ENCODE results near the gene ZNF414.
"Not testable (repeated sequence)": the region's sequence is repeated elsewhere in the genome, so short reads cannot be mapped to it uniquely, and the experiment has no call there.

The ZNF414 gene

DNA sequence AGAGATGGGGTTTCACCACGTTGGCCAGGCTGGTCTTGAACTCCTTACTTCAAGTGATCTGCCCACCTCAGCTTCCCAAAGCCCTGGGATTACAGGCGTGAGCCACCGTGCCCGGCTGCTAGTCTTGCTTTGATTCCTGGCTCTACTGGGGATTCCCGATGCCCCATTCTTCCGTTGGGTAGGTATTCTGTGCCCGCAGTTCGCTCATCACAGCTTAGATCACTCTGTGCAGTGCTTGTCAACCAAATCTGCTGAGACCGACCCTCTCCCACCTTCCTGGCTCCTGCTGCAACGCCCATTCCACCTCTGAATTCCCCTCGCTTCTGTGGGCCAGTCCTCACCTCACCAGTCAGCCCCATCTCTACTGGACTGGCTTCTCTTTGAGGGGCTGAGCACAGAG is 4.6 kb upstream of the ZNF414 start:
- DNase-seq (ENCODE audit: low spot score) (no peak), FAIRE-seq (no peak)

GRCh38 chr19:8517551-8518442 is 3.8 kb upstream of the ZNF414 start:
- no peak for DNase-seq (ENCODE audit: low spot score)
- FAIRE-seq, result no peak

DNA sequence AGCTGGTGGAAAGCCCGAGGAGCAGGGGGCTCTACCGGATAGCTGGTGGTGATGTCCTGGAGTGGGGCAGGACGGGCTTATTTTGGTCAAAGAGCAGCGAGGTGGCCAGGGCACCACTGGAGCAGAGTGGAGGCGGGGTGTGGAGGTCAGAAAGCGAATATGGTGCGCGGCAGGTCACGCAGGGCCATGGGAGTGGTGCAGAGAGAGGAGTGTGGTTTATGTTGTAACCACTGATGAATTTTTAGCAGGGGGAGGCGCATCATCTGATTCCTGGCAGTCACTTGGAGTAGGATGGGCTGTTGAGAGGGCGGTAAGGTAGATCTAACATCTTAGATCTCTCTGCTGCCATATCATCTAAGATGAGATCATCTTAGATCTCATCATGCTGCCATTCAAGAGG is 1.4 kb upstream of the ZNF414 start:
- DNase-seq (ENCODE audit: low spot score) (no peak), FAIRE-seq (no peak)

GRCh38 chr19:8514505-8515009 is 590 bp upstream of the ZNF414 start:
- not testable (repeated sequence) for FAIRE-seq; DNase-seq (ENCODE audit: low spot score)

DNA sequence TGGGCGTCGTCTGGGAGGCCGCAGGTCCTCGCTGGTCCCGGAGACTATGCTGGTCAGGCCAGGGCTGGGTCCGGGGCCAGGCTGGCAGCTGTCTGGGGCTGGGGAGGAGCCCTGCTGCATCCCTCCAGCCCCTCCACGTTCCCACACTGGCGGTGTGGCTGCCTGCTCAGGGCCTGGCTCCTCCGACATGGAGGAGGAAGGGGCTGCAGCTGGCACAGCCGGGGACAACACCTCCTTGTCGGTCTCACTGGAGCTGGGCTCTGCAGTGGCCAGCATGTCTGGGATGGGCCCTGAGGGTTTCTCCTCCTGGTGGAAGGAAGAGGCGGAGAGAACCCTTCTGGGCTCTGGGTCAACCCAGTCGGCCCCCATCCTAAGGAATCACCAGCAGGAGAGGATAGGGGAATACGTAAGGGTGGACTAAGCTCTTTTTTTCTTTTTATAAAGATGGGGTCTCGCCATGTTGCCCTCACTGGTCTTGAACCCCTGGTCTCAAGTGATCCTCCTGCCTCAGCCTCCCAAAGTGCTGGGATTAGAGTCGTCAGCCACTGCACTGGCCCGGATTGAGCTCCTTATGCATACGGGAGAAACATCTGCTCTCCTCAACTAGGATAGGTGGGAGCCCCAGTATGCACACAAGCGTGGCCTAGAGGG is 806 bp downstream of the ZNF414 start:
- FAIRE-seq, result no peak
- DNase-seq (ENCODE audit: low spot score), result no peak

DNA sequence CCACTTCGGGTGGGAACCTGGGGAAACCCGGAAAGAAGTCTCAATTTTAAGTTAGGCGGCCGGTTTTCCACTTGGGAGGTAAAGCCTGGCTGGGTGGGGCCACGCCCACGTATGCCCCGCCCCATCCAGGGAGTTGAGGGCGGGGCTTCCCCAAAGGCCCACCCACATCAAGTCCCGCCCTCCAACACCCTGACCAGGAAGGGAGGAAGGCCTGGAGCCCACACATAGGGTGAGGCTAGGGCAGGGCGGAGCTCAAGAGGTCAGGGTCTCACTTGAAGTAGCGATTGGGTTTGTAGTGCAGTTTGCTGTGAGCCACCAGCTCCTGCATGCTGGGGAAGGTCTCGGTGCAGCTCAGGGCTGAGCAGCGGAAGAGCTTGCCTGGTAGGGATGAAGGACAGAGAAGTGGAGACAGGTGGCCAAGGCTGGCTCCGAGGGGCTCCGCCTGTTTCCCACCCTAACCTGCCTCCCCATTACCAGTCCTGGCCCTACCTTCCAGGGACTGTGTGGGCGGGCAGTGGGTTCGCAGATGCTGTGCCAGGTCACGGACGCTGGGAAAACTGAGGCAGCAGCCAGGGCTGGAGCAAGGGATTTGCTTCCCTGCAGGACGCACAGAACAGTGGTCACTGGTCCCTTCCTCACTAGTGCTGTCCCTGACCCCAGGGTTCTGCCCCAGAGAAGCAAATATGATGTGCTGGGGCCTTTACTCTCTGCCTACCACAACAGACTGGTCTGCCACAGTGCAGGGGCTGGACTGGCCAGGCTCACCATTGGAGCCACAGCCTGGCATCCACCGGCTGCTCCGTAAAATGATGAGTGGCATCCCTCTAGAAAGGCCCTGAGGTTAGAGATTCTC is 1.6 kb downstream of the ZNF414 start:
- DNase-seq (ENCODE audit: low spot score) (no peak), FAIRE-seq (no peak)

DNA sequence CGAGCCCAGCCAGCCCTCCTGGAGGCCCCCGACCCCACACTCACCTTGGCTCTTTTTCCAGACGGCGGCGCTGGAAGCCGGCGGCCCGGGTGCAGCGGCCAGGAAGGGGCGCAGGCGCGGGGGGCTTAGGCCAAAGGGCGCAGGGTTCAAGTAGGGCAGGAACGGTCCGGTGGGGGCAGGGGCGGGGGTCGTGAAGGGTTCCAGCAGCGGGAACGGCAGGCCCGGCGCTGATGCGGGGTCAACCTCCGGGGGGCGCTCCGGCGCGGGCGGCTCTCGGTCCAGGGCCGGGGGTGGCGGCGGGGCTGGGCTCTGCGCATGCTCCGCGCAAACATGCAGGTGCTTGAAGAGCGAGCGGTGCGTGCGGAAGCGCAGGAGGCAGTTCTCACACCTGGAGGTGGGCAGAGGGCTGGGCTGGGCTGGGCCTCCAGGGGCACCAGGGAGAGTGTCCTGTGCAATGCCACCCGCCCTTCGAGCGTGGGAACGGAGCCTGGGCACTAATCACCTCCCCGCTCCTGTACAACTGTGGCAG is 2.3 kb downstream of the ZNF414 start:
- FAIRE-seq, result no peak

GRCh38 chr19:8510589-8511115 is 3.3 kb downstream of the ZNF414 start:
- no peak for DNase-seq (ENCODE audit: low spot score)
- FAIRE-seq, result no peak

More for the DNA sequence above, 2.3 kb downstream of the ZNF414 start:
- no peak for DNase-seq (ENCODE audit: low spot score)

- DNase-seq (ENCODE audit: low spot score), result no peak
Observed at GRCh38 chr19:8506402-8506957, 7.5 kb downstream of the ZNF414 start.

DNA sequence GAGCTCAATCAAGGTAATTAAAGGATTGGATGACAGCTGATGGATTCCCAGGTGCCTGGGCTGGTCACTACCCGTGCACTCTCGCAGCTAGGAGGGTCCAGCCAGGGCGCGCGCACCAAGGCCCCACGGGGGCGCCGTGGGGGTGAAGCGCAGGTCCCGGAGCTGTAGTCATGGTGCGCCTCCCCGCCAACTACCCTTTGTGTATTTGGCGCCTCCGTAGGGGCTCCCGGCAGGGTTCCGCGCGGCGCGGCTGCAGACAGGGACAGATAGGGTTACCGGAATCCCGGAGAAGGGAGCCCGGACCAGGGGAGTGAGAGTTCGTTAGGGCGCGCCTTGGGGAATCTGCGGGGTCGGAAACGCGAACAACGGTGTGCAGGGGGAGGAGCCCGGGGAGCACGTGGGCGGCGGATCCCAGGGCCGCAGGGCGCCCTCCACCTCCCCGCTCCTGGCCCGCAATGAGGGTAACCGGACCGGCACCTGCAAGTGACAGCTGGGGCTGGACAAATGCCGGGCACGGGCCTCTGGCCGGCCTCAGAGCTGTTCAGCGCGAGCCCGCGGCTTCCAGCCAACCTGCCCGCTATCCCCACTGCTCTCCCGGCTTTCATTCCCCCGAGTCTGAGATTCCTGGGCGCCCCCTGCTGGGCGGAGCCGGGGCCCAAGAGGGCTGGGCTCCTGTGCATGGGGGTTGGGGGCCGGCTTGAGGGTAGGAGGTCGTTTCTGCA is 8.1 kb downstream of the ZNF414 start:
- no peak for FAIRE-seq
- peak; percentile 39 for DNase-seq (ENCODE audit: low spot score)

More at GRCh38 chr19:8506402-8506957, 7.5 kb downstream of the ZNF414 start:
- no peak for FAIRE-seq

DNA sequence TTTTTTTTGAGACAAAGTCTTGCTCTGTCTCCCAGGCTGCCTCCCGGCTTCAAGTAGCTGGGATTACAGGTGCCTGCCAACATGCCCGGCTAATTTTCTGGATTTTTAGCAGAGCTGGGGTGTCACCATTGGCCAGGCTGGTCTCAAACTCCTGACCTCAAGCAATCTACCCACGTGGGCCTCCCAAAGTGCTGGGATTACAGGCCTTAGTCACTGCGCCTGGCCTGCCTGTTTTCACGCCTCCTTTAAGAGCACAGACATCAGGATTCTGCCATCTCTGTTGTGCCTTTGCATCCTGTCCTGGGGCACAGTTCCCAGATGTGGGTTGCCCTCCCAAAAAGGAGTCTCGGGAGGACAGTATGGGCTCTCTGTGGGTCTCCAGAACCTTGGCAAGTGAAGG is 9.0 kb downstream of the ZNF414 start:
- FAIRE-seq, result no peak
- no peak for DNase-seq (ENCODE audit: low spot score)

GRCh38 chr19:8504171-8504570 is 9.8 kb downstream of the ZNF414 start:
- no peak for FAIRE-seq
- DNase-seq (ENCODE audit: low spot score), result no peak

GRCh38 chr19:8503510-8503909 is 10.5 kb downstream of the ZNF414 start:
- FAIRE-seq, result no peak

DNA sequence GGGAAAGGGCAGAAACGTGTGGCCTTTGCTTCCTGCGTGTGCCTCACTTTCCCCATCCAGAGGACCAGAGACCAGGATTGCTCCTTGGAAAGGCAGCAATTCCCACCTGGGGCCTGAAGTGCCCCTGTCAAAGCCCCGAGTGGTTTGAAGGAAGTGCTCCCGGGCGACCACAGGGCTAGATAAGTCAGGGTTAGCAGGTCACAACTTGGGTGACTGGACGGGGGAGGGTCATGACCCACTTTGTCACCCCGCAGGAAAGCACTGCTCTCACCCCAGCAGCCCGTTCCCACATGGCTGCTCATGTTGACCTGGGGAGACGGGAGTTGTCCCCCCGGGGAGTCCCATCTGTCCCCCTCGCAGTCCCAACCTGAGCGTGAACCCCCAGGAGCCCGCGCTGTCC is 12.0 kb downstream of the ZNF414 start:
- no peak for DNase-seq (ENCODE audit: low spot score)
- FAIRE-seq, result no peak

More at GRCh38 chr19:8503510-8503909, 10.5 kb downstream of the ZNF414 start:
- DNase-seq (ENCODE audit: low spot score), result no peak

- FAIRE-seq (no peak), DNase-seq (ENCODE audit: low spot score) (no peak)
Observed at GRCh38 chr19:8501516-8501915, 12.5 kb downstream of the ZNF414 start.

GRCh38 chr19:8500158-8500557 is 13.8 kb downstream of the ZNF414 start:
- FAIRE-seq (no peak), DNase-seq (ENCODE audit: low spot score) (no peak)

DNA sequence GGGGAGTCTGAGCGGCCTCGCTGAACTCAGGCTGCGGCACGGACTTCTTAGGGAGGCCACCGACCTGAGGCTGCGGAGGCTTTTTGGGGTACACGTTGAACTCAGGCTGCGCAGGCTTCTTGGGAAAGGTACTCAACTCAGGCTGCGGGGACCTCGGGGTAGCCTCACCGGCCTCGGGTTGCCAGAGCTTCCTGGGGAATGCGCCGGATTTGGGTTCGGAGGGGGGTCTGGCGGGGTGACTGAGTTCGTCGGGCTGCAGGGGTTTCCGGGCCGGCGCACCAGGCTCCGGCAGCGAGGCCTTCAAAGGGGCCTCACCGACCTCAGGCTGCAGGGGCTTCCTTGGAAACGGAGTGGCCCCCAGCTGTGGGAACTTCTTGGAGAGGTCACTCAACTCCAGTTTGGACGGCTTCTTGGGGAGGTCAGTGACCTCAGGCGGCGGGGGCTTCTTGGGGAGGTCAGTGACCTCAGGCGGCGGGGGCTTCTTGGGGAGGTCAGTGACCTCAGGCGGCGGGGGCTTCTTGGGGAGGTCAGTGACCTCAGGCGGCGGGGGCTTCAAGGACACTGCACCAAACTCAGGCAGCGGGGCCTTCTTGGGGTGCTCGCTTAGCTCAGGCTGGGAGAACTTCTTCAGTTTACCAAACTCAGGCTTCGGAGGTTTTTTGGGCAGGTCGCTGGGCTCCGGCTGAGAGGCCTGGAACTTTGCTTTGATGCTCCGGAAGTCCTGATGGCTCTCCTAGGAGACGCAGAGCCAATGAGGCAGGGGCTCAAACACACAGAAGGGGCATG is 14.7 kb downstream of the ZNF414 start:
- FAIRE-seq, result no peak

DNA sequence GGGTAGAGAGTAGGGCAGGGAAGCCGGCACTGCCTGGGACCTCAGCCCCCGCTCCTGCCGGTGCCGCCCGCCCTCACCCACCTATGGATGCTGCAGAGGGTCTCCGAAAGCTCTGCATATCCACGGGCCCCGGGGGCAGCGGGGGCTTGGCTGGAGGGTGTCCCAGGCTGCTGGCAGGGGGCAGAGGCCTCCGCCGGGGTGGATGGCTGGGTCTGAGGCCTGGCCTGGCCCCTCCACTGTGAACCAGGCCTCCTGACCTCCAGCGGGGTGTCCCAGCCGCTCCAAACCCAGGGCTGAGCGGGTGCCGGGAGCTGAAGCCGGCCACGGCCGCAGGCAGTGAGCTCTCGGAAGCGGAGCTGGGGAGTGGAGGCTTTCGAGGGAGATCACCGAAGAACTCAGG is 15.7 kb downstream of the ZNF414 start:
- DNase-seq (ENCODE audit: low spot score) (no peak), FAIRE-seq (no peak)

More for the DNA sequence above, 14.7 kb downstream of the ZNF414 start:
- no peak for DNase-seq (ENCODE audit: low spot score)

DNA sequence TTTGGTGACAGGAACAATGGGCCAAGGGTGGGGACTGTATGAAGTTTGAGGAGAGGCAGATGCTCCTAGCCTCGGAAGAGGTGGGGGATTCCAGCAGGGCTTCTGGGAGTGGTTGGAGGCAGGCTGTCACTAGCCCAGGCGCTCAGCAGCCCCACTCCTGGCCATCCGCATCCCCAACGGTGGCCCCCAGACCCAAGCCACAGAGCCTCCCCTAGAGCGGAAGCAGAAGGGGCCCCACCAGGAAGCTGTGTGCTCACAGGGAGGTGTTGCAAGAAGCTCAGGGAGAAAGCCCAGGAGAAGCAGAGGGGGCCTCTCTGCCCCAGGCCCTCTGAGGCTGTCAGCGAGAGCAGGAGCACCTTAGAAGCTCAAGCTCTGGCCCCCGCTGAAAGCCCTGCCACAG is 19.8 kb downstream of the ZNF414 start:
- no peak for FAIRE-seq
- no peak for DNase-seq (ENCODE audit: low spot score)
